Measurements from ENCODE around the gene BANP.
"Not testable (repeated sequence)": the region's sequence is repeated elsewhere in the genome, so short reads cannot be mapped to it uniquely, and the experiment has no call there.

Gene BANP

DNA sequence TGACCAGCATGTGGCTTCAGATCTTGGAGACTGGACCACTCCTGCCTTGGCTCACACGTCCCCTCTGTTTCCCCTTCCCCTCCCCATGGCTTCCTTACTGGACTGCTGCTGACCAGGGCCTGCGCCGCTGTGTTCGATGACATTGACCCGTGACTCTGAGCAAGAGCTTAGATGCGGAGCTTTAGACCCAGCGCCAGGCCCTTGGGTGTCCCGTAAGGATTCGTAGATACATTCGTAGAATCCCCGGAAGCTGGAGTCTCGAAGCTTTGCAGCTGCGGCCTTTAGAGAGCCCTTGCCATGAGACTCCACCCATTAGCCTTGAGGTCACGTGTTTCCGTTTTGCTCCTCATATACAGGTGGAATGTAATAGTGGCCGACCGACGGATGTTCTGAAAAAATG lies 65.2 kb downstream of the BANP start:
- Mint-ChIP-seq H3K4me1 (peaks cover 13% of the 10 kb centered on the region), H3K36me3 (peaks cover 27% of the 10 kb centered on the region)
- not testable (repeated sequence) for DNase-seq (ENCODE audit: low spot score in 2 of 2); H3K4me3 Mint-ChIP-seq; ATAC-seq; H3K27ac Mint-ChIP-seq; H3K9me3 Mint-ChIP-seq

- H3K36me3 Mint-ChIP-seq, result peaks cover 30% of the 10 kb centered on the region
- no peak for ATAC-seq
Measured at GRCh38 chr16:88016964-88017363, 65.7 kb downstream of the BANP start.

DNA sequence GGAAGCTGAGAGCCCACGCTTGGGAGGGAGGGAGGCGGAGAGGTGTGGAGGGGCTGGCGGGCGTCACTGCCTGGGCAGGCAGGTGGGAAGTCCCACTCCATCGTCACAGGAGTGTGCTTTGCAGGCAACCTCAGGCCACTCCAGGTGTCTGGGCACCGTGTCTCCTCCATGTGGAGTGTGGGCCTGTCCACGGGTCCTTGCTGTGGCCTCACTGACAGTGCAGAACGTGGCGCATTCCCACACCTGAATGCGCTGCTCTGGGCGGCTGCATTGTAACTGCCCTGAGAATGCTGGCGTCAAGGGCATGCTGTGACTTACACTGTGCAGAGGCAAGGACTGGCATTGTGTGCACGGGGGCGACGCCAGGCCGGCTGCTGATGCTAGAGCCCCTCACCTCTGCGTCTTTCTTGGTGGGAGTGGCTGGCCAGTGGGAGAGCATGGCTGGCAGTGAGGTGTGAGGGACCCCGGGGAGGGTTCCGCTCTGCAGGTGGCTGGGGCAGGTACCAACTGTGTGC lies 66.4 kb downstream of the BANP start:
- peak overlapping the region; percentile 23 for H3K27ac Mint-ChIP-seq
- H3K4me1 Mint-ChIP-seq, result peaks cover 13% of the 10 kb centered on the region
- no peaks in the 10 kb centered on the region for H3K9me3 Mint-ChIP-seq
- H3K36me3 Mint-ChIP-seq, result peaks cover 28% of the 10 kb centered on the region
- DNase-seq (ENCODE audit: low spot score in 2 of 2), result no peak
- no peak overlapping the region for H3K4me3 Mint-ChIP-seq
- no peak for ATAC-seq

More at GRCh38 chr16:88016964-88017363, 65.7 kb downstream of the BANP start:
- DNase-seq (ENCODE audit: low spot score in 2 of 2), result no peak
- H3K4me3 Mint-ChIP-seq, result no peak overlapping the region
- no peaks in the 10 kb centered on the region for H3K9me3 Mint-ChIP-seq
- H3K4me1 Mint-ChIP-seq, result peaks cover 13% of the 10 kb centered on the region
- no peak overlapping the region for H3K27ac Mint-ChIP-seq

- ATAC-seq; DNase-seq (ENCODE audit: low spot score in 2 of 2); H3K4me3 Mint-ChIP-seq; H3K9me3 Mint-ChIP-seq; H3K27ac Mint-ChIP-seq: not testable (repeated sequence)
- peaks cover 13% of the 10 kb centered on the region for H3K4me1 Mint-ChIP-seq
- peaks cover 32% of the 10 kb centered on the region for H3K36me3 Mint-ChIP-seq
Measured at GRCh38 chr16:88018382-88018781, 67.1 kb downstream of the BANP start.

DNA sequence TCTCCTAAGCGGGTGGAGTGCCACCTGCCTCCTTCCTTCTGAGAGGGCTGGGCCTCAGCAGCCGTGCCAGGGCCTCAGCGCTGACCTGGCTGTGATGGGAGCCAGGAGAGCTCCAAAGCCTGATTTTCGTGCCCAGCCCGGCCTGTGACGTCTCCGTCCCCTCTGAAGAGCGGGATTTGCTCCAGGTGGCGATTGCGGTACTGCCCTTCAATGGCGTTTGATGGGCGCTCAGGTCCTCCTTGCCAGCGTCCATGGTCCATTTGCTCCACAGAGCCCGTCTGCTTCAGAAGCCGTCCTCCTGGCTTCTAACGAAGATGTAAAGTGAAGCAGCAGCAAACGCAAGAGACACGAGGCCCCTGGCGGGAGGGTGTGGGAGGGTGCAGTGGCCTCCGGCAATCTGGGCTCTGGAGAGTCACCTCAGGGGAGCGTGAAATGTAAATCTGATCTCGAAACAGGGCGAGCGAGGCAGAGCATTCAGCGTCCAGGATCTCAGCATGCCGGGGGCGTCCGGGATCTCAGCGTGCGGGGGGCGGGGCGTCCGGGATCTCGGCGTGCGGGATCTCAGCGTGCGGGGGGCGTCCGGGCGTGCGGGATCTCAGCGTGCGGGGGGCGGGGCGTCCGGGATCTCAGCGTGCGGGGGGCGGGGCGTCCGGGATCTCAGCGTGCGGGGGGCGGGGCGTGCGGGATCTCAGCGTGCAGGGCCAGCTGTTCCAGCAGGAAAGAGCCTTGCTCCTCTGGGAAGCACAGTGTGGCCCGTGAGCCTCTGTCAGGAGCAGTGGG lies 68.0 kb downstream of the BANP start:
- H3K4me1 Mint-ChIP-seq, result peaks cover 22% of the 10 kb centered on the region
- H3K36me3 Mint-ChIP-seq, result peaks cover 32% of the 10 kb centered on the region
- not testable (repeated sequence) for H3K4me3 Mint-ChIP-seq; ATAC-seq; H3K9me3 Mint-ChIP-seq; DNase-seq (ENCODE audit: low spot score in 2 of 2)
- peak overlapping the region; percentile 82 for H3K27ac Mint-ChIP-seq

DNA sequence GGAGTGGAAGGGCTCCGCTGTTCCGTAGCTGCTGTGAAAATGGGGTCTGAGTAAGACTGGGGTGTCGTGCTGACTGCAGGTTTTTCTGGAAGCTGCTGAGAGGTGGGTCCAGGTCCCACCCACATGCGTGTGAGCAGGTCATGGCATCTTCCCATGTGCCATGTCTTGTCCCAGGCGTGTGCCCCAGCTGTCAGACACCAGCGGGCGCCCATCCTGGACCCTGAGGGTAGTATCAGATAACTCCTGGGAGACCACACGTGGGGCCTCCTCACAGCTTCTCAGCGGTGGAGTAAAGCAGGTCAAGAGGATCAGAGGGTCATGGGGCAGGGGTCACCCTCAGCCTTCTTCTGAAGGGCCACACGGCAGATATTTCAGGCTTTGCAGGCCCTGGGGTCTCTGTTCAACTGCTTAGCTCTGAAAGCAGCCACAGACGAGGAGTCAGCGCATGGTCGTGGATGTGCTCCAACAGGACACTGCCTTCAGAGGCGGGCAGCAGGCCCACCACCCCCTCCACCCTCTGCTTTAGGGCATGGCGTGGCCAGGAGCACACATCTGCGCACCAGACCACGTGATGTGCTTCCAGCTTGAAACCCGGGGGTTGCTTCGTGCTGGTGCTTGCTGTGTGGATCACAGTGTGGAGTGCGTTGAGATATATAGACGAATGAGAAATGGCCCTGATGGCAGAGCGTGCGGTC lies 68.7 kb downstream of the BANP start:
- peaks cover 23% of the 10 kb centered on the region for H3K4me1 Mint-ChIP-seq
- peaks cover 34% of the 10 kb centered on the region for H3K36me3 Mint-ChIP-seq
- peak overlapping the region; percentile 82 for H3K27ac Mint-ChIP-seq
- H3K4me3 Mint-ChIP-seq, result no peak overlapping the region
- no peak for ATAC-seq
- no peak for DNase-seq (ENCODE audit: low spot score in 2 of 2)
- no peaks in the 10 kb centered on the region for H3K9me3 Mint-ChIP-seq

GRCh38 chr16:88020516-88020885 lies 69.3 kb downstream of the BANP start:
- DNase-seq (ENCODE audit: low spot score in 2 of 2) (no peak), ATAC-seq (no peak)
- no peak overlapping the region for H3K4me3 Mint-ChIP-seq
- peaks cover 40% of the 10 kb centered on the region for H3K36me3 Mint-ChIP-seq
- peak overlapping the region; percentile 82 for H3K27ac Mint-ChIP-seq
- peaks cover 18% of the 10 kb centered on the region for H3K4me1 Mint-ChIP-seq
- H3K9me3 Mint-ChIP-seq, result no peaks in the 10 kb centered on the region

- not testable (repeated sequence) for H3K9me3 Mint-ChIP-seq; H3K4me3 Mint-ChIP-seq; DNase-seq (ENCODE audit: low spot score in 2 of 2); H3K27ac Mint-ChIP-seq; ATAC-seq
- peaks cover 48% of the 10 kb centered on the region for H3K36me3 Mint-ChIP-seq
- peaks cover 18% of the 10 kb centered on the region for H3K4me1 Mint-ChIP-seq
Measured at GRCh38 chr16:88021041-88021970, 70.1 kb downstream of the BANP start.

DNA sequence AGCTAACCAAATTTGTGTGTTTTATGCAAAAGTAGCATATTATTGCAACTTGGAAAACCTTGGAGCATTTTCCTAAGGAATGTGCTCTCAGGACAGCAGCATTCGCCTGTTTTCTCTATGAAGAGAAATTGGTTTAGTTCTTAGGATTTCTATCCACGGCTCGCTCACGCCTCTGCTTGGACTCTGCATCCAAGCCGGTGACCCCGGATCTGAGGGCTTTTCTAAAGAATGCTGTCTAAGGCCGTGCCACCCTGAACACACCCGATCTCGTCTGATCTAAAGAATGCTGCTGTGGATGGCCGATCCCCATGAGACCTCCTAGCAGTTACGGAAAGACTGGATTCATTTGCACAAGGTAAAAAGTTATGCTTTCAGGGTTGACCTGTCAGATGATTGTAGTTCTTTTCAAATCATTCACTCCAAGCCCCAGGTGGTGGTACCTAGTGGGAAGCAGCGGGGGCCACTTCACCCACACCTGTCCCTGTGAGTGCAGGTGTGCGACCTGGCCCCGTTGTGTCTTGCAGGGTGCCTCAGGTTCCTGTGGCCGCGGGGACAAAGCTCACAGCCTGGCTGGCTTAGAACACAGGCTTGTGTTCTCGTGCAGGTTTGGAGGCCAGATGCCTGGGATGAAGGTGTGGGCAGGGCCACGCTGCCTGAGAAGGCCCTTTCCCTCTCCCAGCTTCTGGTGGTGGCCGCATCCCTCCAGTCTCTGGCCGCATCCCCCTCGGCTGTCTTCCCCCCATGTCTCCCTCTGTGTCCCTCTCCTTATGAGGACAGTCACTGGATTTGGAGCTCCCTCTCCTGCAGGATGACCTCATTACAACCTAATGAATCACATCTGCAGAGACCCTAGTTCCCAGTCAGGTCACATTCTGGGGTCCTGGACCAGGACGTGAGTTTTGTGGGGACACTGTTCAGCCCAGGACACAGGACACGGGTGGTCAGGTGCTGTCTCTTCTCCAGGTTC lies 71.1 kb downstream of the BANP start:
- Mint-ChIP-seq H3K9me3 (no peaks in the 10 kb centered on the region), H3K4me3 (no peak overlapping the region), H3K36me3 (peaks cover 58% of the 10 kb centered on the region), H3K27ac (peak overlapping the region; percentile 61), H3K4me1 (peaks cover 25% of the 10 kb centered on the region)
- no peak for ATAC-seq
- DNase-seq (ENCODE audit: low spot score in 2 of 2), result no peak

DNA sequence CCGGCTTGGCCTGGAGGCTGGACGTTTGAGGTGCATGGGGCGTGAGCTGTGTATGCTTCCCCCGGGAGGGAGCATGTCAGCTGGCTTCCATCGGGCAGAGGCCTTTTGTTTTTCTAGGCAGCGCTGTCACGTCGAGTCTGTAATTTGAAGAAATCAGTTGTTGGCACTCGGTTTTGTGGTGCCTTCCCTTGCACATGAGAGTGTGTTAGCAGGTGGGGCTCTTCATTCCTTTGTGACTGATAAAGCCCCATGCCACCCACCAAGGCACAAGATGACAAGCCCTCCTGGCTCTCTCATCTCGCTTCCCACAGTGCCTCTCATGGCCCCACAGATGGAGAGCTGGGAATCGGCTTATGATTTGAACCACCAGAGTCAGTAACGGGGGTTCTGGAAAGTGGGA lies 72.1 kb downstream of the BANP start:
- peaks cover 25% of the 10 kb centered on the region for H3K4me1 Mint-ChIP-seq
- H3K36me3 Mint-ChIP-seq, result peaks cover 61% of the 10 kb centered on the region
- no peaks in the 10 kb centered on the region for H3K9me3 Mint-ChIP-seq
- peak overlapping the region; percentile 61 for H3K27ac Mint-ChIP-seq
- ATAC-seq (no peak), DNase-seq (ENCODE audit: low spot score in 2 of 2) (no peak)
- no peak overlapping the region for H3K4me3 Mint-ChIP-seq

DNA sequence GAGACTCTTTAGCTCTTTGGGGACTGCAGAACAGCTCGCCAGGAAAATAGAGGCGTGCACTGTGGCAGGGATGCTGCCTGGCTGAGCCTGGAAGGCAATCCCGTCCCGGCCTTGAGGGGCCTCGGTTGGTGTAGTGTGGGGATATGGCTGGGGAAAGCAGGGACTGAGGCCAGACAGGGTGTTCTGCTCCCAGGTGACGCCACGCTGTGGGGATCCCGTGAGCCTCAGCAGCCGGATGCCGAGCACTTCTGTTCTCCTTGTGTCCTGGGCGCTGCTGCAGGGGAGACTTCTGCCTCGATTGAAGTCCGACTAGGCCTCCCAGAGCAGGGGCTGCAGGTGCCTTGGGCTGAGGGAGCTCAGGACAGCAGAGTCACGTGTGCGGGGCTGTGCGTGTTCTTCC lies 72.6 kb downstream of the BANP start:
- Mint-ChIP-seq H3K4me1 (peaks cover 25% of the 10 kb centered on the region), H3K27ac (peak overlapping the region; percentile 61), H3K36me3 (peaks cover 65% of the 10 kb centered on the region), H3K4me3 (no peak overlapping the region), H3K9me3 (no peaks in the 10 kb centered on the region)
- ATAC-seq, result no peak
- DNase-seq (ENCODE audit: low spot score in 2 of 2), result no peak

DNA sequence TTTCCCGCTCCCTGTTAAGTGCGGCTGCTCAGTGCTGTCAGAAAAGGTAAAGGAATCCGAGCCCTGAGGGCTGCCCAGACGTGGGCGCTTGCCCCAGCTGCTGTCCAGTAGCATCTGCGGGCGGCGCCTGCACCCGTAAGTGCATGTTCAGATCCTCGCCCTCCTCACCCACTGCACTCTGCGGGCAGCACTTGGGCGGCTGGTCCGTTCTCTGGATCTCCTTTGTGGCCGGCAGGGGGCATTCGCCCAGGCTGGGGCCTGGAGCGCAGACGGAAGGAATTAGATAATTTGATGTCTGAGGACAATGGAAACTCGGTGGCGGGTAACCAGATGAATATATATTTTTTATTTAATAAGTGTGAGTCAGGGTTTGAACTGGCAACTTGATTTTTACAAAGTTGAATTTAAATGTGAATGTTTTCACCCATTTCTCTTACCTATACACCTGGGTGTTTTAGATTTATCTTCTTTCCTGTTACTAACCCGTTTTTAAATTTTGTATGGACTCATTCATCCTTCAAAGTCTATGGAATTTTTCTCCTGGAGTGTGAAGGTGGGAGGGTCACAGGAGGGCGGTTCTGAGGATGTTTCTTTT lies 73.4 kb downstream of the BANP start:
- not testable (repeated sequence) for H3K4me3 Mint-ChIP-seq

GRCh38 chr16:88025086-88025492 lies 73.9 kb downstream of the BANP start:
- Mint-ChIP-seq H3K36me3 (peaks cover 78% of the 10 kb centered on the region), H3K4me1 (peaks cover 31% of the 10 kb centered on the region)
- H3K27ac Mint-ChIP-seq; H3K4me3 Mint-ChIP-seq; DNase-seq (ENCODE audit: low spot score in 2 of 2); H3K9me3 Mint-ChIP-seq: not testable (repeated sequence)
- ATAC-seq, result peak; percentile 75

More for the DNA sequence above, 73.4 kb downstream of the BANP start:
- Mint-ChIP-seq H3K4me1 (peaks cover 28% of the 10 kb centered on the region), H3K36me3 (peaks cover 73% of the 10 kb centered on the region)
- ATAC-seq; H3K9me3 Mint-ChIP-seq; H3K27ac Mint-ChIP-seq; DNase-seq (ENCODE audit: low spot score in 2 of 2): not testable (repeated sequence)
